GM08714 (cell line): Measurements from ENCODE around the gene GRID1.

Source experiments
- H3K4me3 ChIP-seq: fragments of 200-500 bp; sonication (Bioruptor generic); 2 replicates; pipeline ENCODE4 v1.5.1; 2014; ENCODE audit warnings: mild to moderate bottlenecking, low read length, inconsistent platforms
- ZNF274 ChIP-seq: IDR thresholded peaks from 2 replicates; pipeline ENCODE4 v1.6.1; 2012; ENCODE audit warnings: mild to moderate bottlenecking, low read depth, low read length

The GRID1 gene

DNA sequence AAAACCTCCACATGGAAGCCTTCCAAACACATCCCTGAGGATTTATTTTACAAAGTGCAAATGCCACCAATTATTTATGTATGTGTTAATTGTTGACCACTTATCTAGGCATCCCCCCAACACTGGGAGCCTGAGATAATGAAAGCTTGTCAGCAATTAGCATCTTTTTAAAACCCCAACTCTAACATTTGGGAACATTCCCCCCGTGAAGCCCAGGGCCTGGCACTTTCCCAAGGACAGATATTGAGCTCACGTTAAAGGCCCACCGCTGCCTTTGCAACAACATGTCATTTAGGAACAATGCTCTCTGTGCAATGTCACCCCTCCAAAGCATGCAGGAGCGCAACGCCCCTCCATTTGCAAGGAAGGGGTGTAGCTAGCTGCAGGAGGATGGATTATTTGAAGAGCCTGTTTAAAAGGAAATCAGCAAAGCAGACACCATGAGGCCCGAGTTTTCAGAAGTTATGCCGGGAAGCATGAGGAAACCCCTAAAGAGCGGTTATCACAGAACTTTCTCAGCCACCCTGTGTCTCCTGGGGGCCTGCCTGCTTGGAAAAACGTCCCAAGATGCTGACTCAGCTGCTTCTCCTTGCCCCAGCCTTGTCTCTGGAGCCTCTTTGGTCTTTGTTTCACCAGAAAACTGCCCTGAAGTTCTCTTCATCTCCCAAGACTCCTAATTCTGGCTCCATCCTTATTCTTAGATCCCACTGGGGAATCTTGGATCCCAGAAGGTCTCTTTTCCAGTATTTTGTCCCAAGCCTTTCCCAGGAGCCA lies 444.1 kb downstream of the GRID1 start:
- no peak for TF ChIP-seq ZNF274
- H3K4me3 ChIP-seq: no peak overlapping the region

DNA sequence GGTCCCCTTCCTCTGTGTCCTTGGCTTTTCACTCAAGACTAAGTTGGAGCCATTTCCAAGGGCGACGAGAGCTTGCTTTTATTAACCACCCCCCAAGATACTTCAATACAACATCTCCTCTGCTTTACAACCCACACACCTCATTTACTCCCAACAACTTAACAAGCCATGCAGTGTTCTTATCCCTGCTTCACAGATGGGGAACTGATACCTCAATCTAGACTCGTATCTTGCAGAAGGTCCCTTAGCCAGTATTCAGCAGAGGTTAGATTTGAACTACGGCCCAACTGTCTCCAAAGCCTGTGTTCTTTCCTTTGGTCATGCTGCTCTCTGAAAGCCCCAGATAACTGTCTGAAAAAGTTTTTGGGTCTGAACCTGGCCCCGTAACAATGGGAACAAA lies 444.8 kb downstream of the GRID1 start:
- no peak for TF ChIP-seq ZNF274
- H3K4me3 ChIP-seq: no peak overlapping the region

DNA sequence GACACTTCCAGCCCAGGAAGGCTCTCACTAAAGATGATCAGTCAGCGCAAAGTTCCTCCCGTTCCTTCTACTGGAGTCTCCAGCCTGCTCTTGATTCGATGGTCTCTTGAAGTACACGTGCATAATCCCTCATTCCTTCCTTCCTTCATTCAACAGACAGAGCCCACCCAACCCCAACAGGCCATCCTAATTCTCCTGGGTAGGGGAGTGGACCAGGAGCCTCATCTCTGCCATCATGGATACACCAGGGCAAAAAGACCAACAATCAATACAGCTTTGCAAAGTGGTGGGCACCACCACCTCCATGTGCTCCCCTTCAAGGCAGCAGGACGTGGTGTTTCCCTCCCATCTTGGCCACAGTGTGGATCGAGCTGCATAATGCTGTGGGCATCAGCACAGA lies 446.3 kb downstream of the GRID1 start:
- TF ChIP-seq ZNF274: no peak
- H3K4me3 ChIP-seq: no peak overlapping the region

DNA sequence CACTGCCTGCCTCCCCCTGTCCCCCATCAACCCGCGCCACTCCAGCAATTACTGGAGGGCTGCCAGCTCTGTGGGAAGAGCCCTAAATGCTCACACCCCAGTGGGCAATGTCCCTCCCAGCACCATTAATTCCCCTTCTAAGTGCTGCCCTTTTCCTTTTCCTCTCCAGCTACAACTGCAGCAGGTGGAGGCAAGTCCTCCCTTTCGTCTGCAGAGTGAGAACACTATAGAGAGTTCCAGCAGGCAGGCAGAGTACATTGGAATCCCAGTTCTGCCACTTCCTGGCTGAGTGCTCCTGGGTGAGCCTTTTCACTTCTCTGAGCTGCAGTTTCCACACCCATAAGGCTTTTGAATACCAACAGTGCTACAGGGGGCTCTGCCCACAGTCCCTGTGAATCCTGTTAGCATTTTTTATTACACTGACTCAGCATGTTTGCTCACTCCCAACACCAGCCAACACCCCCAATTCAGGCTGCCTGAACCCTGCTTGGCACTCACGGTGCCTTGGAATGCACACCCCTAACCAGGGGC lies 447.0 kb downstream of the GRID1 start:
- no peak for TF ChIP-seq ZNF274
- no peak overlapping the region for H3K4me3 ChIP-seq

DNA sequence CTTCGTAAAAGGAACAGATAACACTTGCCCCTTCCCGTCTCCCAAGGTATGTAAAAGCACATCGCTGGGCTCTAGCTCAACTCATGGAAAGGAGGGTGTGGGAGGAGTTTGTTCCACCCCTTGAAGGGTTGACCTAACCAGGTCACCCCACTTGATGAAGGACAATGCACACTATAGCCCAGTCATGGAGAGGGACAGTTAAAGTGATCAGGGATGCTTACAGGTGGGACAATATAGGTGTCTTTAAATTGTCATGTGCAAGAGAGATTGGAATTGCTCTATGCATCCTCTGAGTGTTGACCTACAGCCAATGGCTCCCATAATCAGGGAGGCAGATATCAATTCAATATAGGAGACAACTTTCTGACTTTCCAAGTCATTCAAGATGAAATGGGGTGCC lies 448.2 kb downstream of the GRID1 start:
- H3K4me3 ChIP-seq: no peak overlapping the region
- no peak for TF ChIP-seq ZNF274

DNA sequence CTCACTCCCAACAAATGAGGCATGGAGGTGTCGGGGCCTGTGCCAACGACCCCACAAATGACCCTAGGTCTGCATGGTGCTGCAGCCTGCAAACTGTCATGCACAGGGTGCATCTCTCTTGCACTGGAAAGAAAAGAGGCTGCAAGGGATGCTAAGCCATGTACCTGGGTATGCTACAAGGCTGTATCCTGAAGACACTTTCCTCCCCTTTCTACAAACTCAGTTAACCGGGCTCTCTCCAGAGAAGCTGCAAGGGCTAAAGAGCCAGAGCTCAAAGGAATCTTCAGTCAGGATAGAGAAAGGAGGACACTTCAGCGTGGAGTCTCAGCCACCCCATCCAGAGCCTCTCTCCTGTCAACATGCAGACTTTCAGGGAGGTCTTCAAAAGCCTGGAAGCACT lies 449.0 kb downstream of the GRID1 start:
- H3K4me3 ChIP-seq: no peak overlapping the region
- TF ChIP-seq ZNF274: no peak

DNA sequence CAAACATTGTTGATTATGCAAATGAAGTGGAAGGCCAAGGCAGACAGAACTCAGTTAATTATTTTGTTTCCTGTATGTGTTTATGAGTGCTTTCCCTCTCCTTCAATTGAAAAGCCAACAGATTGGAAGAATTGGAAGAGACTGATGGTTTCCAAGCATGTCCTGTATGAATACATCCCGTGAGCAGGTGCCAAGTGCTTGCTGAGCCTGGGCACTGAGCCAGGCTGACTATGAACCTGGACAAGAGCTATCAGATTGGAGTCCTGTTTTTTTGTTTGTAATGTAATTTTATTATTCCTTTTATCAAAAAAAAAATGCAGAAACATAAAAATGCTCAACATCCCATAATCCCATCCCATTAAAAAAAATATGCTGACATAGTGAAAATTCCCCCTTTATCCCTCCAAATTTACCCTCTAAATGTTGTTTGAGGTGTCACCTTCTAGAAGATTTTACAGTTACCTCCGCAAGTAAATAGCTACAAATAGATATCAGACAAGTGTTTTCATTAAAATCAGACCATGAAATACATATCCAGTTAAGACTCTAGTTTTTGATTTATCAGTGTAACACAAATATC lies 449.5 kb downstream of the GRID1 start:
- TF ChIP-seq ZNF274: no peak

DNA sequence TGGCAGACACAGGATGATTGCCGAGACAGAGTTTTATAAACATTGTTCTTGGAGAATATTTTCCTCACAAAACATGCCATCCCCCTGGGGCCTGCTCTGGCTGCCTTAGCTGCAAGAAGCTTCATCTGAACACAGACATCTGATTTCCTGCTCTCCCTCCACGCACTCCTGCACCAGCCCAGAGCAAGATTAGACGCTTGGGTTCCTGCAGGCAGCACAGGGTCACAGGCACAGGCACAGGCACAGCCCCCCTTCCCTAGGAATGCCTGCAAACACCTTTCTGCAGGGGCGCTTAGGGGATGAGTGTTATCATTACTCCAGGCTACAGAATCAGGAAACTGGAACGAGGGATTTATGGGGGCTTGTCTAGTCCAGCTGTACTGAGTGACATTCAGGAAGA lies 450.3 kb downstream of the GRID1 start:
- TF ChIP-seq ZNF274: no peak

More for the DNA sequence above, 449.5 kb downstream of the GRID1 start:
- H3K4me3 ChIP-seq: no peak overlapping the region

DNA sequence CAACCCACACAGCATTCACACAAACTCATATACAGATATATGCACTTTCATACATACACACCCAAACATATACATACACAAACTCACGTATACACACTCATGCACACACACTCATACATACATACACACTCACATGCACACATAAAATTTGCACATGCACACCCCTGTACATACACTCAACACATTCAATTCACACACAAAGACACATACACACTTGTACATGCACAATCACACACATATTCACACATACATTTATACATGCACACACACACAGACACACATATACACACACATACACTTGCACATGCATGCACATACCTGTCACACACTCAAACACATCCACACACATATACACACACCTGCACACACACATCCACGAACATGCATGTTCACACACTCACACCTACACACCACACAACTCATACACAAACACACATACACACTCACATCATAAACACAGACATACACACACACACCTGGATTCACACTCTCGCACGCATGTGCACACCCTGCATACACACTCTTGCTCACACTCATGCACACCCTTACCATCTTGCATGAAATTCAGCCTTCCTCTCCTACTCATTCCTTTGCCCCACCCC lies 451.2 kb downstream of the GRID1 start:
- TF ChIP-seq ZNF274: no peak
- no peak overlapping the region for H3K4me3 ChIP-seq

More for the DNA sequence above, 450.3 kb downstream of the GRID1 start:
- H3K4me3 ChIP-seq: no peak overlapping the region

DNA sequence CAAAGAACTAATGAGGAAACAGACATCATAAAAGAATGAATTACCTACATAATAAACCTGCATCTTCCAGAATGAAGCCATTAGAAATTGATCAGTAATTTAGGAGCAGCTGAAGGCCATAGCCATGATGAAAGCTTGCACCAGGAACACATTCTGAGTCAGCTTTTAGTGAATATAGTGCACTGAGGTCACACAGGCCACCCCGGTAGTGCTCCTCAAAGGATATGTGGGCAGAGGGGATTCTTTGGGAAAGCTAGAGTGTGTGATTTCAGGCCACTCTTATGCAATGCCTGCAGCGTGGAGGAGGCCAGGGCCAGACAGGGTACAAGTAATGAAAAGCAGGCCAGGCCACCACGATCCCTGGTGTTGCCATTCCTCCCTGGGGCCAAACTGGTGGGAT lies 451.9 kb downstream of the GRID1 start:
- no peak overlapping the region for H3K4me3 ChIP-seq
- TF ChIP-seq ZNF274: no peak

DNA sequence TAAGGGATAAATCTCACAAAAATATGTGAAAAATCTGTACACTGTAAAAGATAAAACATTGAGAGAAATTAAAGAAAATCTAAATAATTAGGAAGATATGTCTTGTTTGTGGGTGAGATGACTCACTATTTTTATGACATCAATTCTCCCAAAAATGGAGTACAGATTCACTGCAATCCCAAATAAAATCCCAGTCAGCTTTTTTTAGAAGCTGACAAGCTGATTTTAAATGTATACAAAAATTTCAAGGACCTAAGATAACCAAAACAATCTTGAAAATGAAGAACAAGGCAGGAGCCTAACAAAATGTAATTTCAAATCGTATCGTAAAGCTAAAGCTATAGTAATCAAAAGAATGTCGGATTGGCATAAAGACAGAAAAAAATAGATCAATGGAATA lies 458.1 kb downstream of the GRID1 start:
- TF ChIP-seq ZNF274: no peak

DNA sequence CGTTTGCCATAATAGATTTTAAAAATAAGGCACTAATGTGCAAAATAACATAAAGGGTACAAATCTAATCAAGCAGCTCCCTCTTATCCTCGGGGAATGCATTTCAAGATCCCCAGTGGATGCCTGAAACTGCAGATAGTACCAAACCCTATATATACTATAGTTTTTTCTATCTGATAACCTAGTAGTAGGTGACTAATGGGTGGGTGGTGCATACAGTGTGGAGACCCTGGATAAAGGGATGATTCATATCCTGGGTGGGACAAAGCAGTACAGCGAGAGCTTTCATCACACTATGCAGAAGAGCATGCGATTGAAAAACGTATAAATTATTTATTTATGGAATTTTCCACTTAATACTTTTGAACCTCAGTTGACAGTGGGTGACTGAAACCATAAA lies 464.5 kb downstream of the GRID1 start:
- H3K4me3 ChIP-seq: no peak overlapping the region
- TF ChIP-seq ZNF274: no peak

More for the DNA sequence above, 458.1 kb downstream of the GRID1 start:
- no peak overlapping the region for H3K4me3 ChIP-seq

DNA sequence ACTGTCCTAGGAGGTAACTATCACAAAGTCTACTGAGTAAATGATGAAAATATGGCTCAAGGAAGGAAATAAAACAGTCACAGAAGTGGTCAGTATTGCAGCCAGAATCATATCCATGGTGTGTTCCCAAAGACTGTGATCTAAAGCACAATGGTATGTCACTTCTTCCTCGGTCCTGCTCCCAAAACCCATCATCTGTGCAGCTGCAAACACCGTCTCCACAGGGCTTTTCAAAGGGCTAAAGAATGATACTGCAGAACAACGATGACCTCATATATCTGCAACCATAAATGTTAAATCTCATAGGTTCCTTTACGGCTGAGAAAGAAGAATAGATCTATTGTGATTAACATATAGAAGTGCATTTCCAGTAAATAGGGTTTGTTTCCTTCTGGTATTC lies 465.0 kb downstream of the GRID1 start:
- no peak for TF ChIP-seq ZNF274

DNA sequence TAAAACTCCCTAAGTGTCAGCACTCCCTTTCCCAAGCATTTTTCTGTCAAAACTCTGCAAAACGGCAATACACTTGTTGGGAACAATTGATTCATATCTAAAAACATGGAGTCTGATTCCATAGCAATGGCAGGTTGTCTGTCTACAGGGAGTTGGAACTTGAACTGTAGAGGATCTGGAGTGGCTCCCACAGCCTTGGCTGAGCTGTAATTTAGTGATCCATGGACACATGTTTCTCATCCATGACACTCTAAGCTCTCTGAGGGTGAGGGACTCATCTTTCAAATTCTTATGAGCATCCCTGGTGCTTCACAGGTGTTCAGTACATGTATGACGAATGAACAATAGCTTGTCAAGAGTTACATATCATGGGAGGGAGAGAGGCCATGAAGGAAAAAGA lies 466.1 kb downstream of the GRID1 start:
- H3K4me3 ChIP-seq: no peak overlapping the region
- no peak for TF ChIP-seq ZNF274

More for the DNA sequence above, 465.0 kb downstream of the GRID1 start:
- no peak overlapping the region for H3K4me3 ChIP-seq

DNA sequence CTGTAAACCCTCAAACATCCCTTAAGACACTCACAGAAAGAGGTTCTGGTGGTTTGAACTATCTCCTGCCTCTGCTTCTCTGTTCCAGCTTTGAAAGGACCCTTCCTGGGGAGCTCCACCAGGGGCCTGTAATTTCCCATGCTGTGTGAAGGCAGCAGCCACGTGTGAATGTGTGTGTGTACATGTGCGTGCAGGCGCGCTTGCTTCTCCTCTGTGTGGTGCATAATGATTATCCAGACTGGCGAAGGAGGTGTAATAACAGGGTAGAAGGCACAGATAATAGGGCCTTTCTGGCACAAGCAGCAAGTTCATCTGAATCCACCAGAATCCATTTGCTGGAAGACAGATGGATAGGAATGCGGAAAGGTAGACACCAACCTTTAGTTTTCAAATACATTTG lies 466.5 kb downstream of the GRID1 start:
- TF ChIP-seq ZNF274: no peak
- no peak overlapping the region for H3K4me3 ChIP-seq
